IPS-15b (cell line): ENCODE results near the gene GAREM2.

Experiments used
- H3K27me3 ChIP-seq: one replicate; pipeline ENCODE4 v1.6.1; 2013; ENCODE audit warnings: low read length; ENCODE audit not compliant: control insufficient read depth, insufficient read depth
- H3K36me3 ChIP-seq: one replicate; pipeline ENCODE4 v1.6.1; 2013; ENCODE audit warnings: low read length; ENCODE audit not compliant: control insufficient read depth, insufficient read depth
- H3K4me1 ChIP-seq: one replicate; pipeline ENCODE4 v1.6.1; 2013; ENCODE audit warnings: mild to moderate bottlenecking, low read length; ENCODE audit not compliant: control insufficient read depth, insufficient read depth
- H3K4me3 ChIP-seq: one replicate; pipeline ENCODE4 v1.5.1; 2013; ENCODE audit warnings: low read depth, low read length
- H3K9ac ChIP-seq: one replicate; pipeline ENCODE4 v1.6.1; 2013; ENCODE audit warnings: low read depth, mild to moderate bottlenecking, low read length
- H3K9me3 ChIP-seq: one replicate; pipeline ENCODE4 v1.6.1; 2013; ENCODE audit warnings: mild to moderate bottlenecking, low read length; ENCODE audit not compliant: control insufficient read depth, insufficient read depth

GAREM2 gene

GRCh38 chr2:26217720-26218119, 44.8 kb downstream of the GAREM2 start:
- Histone ChIP-seq H3K4me1 (no peaks in the 10 kb centered on the region), H3K4me3 (no peak overlapping the region), H3K9me3 (no peaks in the 10 kb centered on the region), H3K36me3 (peaks cover 11% of the 10 kb centered on the region), H3K27me3 (no peaks in the 10 kb centered on the region), H3K9ac (no peak overlapping the region)

- H3K4me3 ChIP-seq = no peak overlapping the region
- H3K27me3 ChIP-seq = no peaks in the 10 kb centered on the region
- H3K9ac ChIP-seq = no peak overlapping the region
- no peaks in the 10 kb centered on the region for H3K4me1 ChIP-seq
- no peaks in the 10 kb centered on the region for H3K9me3 ChIP-seq
- peaks cover 14% of the 10 kb centered on the region for H3K36me3 ChIP-seq
Observed at GRCh38 chr2:26223018-26223417, 50.1 kb downstream of the GAREM2 start.

GRCh38 chr2:26224095-26224494, 51.2 kb downstream of the GAREM2 start:
- peaks cover 20% of the 10 kb centered on the region for H3K36me3 ChIP-seq
- H3K4me1 ChIP-seq = no peaks in the 10 kb centered on the region
- H3K9me3 ChIP-seq = no peaks in the 10 kb centered on the region
- H3K4me3 ChIP-seq = no peak overlapping the region
- H3K9ac ChIP-seq = no peak overlapping the region
- no peaks in the 10 kb centered on the region for H3K27me3 ChIP-seq

GRCh38 chr2:26229595-26229994, 56.7 kb downstream of the GAREM2 start:
- no peaks in the 10 kb centered on the region for H3K4me1 ChIP-seq
- H3K36me3 ChIP-seq = peaks cover 44% of the 10 kb centered on the region
- H3K9ac ChIP-seq = no peak overlapping the region
- no peaks in the 10 kb centered on the region for H3K9me3 ChIP-seq
- no peaks in the 10 kb centered on the region for H3K27me3 ChIP-seq
- no peak overlapping the region for H3K4me3 ChIP-seq

- Histone ChIP-seq H3K9me3 (no peaks in the 10 kb centered on the region), H3K4me1 (no peaks in the 10 kb centered on the region), H3K27me3 (no peaks in the 10 kb centered on the region), H3K9ac (no peak overlapping the region), H3K4me3 (no peak overlapping the region), H3K36me3 (peaks cover 44% of the 10 kb centered on the region)
Observed at GRCh38 chr2:26230806-26231205, 57.9 kb downstream of the GAREM2 start.

GRCh38 chr2:26235089-26235488, 62.2 kb downstream of the GAREM2 start:
- no peak overlapping the region for H3K4me3 ChIP-seq
- no peaks in the 10 kb centered on the region for H3K27me3 ChIP-seq
- no peak overlapping the region for H3K9ac ChIP-seq
- H3K36me3 ChIP-seq = peaks cover 26% of the 10 kb centered on the region
- no peaks in the 10 kb centered on the region for H3K4me1 ChIP-seq
- no peaks in the 10 kb centered on the region for H3K9me3 ChIP-seq

DNA sequence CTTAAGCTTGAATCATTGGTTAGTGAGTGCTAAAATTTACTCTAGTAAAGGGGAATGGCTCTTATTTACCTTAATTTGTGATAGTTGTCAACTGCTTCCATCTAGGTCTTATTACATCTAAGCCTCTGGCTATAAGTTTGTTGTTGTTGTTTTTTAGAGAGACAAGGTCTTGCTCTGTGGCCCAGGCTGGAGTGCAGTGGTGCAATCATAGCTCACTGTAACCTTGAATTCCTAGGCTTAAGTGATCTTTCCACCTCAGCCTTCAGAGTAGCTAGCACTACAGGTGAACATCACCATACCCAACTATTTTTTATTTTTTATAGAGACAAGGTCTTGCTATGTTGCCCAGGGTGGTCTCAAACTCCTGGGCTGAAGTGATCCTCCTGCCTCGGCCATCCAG, 65.0 kb downstream of the GAREM2 start:
- H3K36me3 ChIP-seq = peaks cover 14% of the 10 kb centered on the region

GRCh38 chr2:26238311-26238958, 65.5 kb downstream of the GAREM2 start:
- H3K9ac ChIP-seq = no peak overlapping the region
- H3K4me1 ChIP-seq = no peaks in the 10 kb centered on the region
- H3K4me3 ChIP-seq = no peak overlapping the region
- H3K27me3 ChIP-seq = no peaks in the 10 kb centered on the region
- H3K36me3 ChIP-seq = peaks cover 8% of the 10 kb centered on the region
- no peaks in the 10 kb centered on the region for H3K9me3 ChIP-seq

More for the DNA sequence above, 65.0 kb downstream of the GAREM2 start:
- no peak overlapping the region for H3K9ac ChIP-seq
- H3K27me3 ChIP-seq = no peaks in the 10 kb centered on the region
- H3K9me3 ChIP-seq = no peaks in the 10 kb centered on the region
- no peak overlapping the region for H3K4me3 ChIP-seq
- H3K4me1 ChIP-seq = no peaks in the 10 kb centered on the region
